Transverse colon (tissue), 4 donors: ENCODE results near the gene SLC22A4.

Source experiments
- POLR2A ChIP-seq: fragments of 450-650 bp; IDR thresholded peaks from one replicate; pipeline ENCODE4 v1.6.1; 2016; ENCODE audit warnings: antibody characterized with exemption, mild to moderate bottlenecking, moderate library complexity
- POLR2AphosphoS5 ChIP-seq, 3 donors: sonication (generic); formaldehyde crosslinking; IDR thresholded peaks; one replicate each; pipeline ENCODE4 v1.6.1; 2016; ENCODE audit warnings: antibody characterized with exemption in 3 of 3
- TF ChIP-seq, protein P1 (sequence below), 5 experiments: fragments of 200-600 bp in 3 of 5; fragments of 450-650 bp in 2 of 5; sonication (generic) in 3 of 5; IDR thresholded peaks; 1 replicate in 2 of 5; 2 replicates in 3 of 5; pipeline ENCODE4 v1.5.1; 2016 to 2017; ENCODE audit warnings: antibody characterized with exemption in 5 of 5, inconsistent platforms in 3 of 5, mild to moderate bottlenecking in 2 of 5, moderate library complexity in 1 of 5

DNA sequence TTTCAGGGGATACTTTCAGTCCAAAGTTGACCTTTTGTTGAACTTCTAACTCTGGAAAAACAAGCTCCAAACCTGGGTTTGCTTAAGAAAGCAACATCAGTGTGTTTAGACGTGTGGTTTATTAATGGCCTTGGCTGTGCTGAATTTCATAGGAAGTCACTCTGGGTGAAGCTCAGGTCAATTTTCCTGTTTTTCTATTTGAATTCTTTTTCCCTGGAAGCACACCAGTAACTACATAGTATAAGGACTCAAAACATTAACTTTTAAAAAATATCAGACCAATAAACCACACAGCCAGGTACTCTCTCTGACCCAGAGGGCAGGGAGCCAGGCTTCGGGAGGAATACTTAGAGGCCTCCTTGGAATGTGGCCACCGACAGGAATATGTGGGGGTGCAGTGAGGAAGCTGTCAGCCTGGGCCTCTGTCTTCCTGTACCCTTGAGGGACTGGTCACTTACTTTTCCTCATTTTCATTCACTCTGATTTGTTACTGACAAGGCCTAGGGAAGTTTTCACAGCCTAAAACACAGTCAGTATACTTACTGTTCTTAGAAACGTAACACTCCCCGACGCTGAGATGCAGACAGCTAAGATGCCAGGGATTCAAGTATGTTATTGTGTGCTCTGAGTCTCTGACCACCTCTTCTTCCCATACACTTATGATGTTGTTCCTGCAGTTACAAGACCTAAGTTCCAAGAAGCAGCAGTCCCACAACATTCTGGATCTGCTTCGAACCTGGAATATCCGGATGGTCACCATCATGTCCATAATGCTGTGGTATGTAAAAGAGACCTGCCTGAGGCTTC is 94.3 kb downstream of the SLC22A4 start:
- TF ChIP-seq, protein P1, sequence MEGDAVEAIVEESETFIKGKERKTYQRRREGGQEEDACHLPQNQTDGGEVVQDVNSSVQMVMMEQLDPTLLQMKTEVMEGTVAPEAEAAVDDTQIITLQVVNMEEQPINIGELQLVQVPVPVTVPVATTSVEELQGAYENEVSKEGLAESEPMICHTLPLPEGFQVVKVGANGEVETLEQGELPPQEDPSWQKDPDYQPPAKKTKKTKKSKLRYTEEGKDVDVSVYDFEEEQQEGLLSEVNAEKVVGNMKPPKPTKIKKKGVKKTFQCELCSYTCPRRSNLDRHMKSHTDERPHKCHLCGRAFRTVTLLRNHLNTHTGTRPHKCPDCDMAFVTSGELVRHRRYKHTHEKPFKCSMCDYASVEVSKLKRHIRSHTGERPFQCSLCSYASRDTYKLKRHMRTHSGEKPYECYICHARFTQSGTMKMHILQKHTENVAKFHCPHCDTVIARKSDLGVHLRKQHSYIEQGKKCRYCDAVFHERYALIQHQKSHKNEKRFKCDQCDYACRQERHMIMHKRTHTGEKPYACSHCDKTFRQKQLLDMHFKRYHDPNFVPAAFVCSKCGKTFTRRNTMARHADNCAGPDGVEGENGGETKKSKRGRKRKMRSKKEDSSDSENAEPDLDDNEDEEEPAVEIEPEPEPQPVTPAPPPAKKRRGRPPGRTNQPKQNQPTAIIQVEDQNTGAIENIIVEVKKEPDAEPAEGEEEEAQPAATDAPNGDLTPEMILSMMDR (IDR thresholded peaks at IDR 0.05), result no peak
- TF ChIP-seq POLR2A (no peak), POLR2AphosphoS5 (IDR thresholded peaks at IDR 0.05) (peak in 1 of 3 donors; percentile 22)
